ENCODE measurements around the gene CEP170. TPM values are rescaled to one million over a fixed set of nuclear protein-coding genes. Genes with fewer than 3 reads are reported as not detected.
A peak's percentile ranks its signal among the peaks of the same experiment; 100 is the strongest.

The CEP170 gene
- polyA plus RNA-seq, 5 donors, result 55.3 to 94.9 (median 73.7) TPM

GRCh38 chr1:243268751-243269460, 13.8 kb upstream of the CEP170 start:
- no peak for DNase-seq

GRCh38 chr1:243267914-243268653, 13.0 kb upstream of the CEP170 start:
- no peak for DNase-seq

DNA sequence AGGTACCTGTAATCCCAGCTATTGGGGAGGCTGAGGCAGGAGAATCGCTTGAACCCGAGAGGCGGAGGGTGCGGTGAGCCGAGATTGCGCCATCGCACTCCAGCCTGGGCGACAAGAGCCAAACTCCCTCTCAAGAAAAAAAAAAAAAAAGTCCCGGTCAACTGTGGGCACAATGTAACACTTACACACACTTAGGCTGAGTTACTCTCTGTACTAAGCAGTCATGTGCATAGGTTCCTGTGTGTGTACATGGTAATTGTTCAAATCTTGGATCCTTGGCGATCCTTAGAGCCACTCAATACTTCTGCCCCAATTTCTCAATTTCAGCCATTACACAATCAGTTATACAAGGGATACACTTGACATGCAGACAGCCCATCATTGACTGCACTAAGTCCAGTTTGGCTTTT, 12.4 kb upstream of the CEP170 start:
- no peak for DNase-seq

GRCh38 chr1:243266231-243266630, 11.2 kb upstream of the CEP170 start:
- DNase-seq, result no peak

- no peak for DNase-seq
These were observed 9.6 kb upstream of the CEP170 start for GRCh38 chr1:243264717-243265116.

DNA sequence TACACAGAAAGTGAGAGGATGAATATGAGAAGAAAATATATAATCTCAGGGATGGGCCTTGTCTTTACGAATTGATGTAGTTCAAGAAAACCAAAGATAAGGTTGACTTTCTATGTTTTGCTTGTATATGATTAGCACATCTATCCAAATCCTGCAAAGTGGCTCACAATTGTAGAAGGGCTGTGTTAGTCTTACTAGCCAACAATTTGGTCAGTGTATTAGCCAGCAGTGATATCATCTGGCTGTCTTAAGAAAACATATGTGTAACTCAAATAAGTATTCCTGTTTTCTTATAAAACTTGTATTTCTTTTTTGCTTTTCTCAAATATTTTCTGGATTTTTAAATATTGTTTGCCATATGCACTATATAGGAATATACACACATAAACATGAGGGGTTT, 6.3 kb upstream of the CEP170 start:
- no peak for DNase-seq

DNA sequence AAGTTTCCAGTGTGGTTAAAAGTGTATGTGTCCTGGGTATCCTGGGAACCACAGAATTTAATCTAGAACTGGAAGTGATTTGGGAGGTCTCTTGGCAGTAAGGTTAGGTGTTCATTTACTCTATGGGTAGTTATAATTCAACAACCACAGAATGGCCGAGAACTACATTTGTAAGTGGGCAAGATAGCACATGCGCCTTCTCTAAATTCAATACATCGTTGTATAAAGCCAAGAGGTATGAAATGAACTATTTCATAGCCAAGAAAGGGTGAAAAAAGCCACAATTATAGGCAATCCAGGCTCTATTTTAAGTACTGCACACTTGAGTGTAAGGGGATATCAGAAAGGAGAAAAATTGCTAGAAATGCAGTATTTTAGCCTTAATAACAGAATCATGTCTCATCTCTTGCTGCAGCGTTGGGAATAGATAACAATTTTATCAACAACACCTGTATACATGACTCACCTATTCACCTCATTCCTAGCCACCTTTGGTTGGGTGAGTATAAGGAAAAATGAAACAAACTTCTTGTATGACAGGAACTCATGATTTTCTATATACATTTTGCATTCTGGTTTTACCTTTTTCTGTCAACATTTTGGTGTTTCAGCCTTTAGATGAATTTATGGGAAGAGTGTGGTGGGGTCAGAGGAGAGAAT, 5.3 kb upstream of the CEP170 start:
- DNase-seq, result no peak

DNA sequence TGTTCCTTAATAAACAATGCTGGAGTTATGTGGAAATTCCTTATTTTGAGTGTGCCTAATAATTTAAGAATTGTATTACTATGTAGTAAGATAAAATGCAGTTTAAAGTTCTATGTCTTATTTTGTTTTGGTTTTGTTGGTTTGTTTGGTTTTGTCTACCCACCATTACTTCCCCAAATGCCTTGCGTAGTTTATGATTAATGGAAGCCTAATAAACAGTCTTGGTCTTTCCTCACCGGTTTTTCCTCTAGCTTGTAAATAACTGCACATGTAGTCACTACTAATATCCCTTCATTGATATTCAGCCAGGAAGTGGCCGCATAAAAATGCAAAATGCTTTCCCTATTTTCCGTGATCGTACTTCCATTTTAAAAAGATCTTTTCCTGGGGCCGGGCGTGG, 3.6 kb upstream of the CEP170 start:
- DNase-seq, result no peak

GRCh38 chr1:243257189-243257588, 2.1 kb upstream of the CEP170 start:
- no peak for DNase-seq

- DNase-seq, result no peak
These were observed 1.5 kb upstream of the CEP170 start for GRCh38 chr1:243256590-243256989.

GRCh38 chr1:243255791-243256512, 871 bp upstream of the CEP170 start, which contains the start of gene SDCCAG8:
Gene SDCCAG8 (plus strand): TSS chr1:243256041. CDS start chr1:243256174, 133 bp downstream.
- peak; percentile 99 to 100 for DNase-seq

DNA sequence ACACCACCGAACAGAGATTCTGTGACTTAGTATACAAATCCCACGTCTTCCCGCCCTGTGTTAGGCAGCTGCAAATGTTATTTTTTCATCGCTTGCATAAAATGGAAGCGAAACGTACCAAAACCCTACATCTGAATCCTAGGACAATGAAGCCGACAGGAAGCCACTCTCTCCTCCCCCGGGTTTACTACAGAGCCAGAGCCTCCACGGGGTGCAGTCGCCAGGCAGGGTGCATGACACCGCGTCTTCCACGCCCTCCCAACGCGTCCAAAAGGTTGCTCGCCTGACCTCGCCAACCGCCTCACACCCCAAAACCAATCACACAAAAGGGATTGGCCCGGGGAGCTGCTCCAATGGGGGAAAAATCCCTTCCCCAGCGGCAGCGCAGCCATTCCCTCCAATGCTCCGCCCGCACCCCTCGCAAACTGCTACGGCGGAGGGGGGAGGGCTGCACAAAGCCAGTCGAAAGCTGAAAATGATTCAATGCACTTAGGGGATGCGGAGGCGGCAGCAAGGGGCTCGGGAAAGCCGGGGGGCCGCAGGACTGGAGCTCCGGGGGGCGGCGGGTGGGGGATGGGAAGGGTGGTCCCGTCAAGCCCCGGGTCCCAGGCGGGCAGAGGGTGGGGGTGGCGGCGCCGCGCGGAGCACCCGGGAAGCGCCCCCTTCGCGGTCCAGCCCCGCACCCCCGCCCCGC, 701 bp downstream of the CEP170 start:
- peak; percentile 60 to 62 for DNase-seq

- no peak for DNase-seq
These were observed 1.2 kb downstream of the CEP170 start for GRCh38 chr1:243253926-243254232.

- no peak for DNase-seq
These were observed 1.7 kb downstream of the CEP170 start for GRCh38 chr1:243253211-243253925.

GRCh38 chr1:243251539-243251938, 3.5 kb downstream of the CEP170 start:
- DNase-seq, result no peak

GRCh38 chr1:243250102-243250501, 5.0 kb downstream of the CEP170 start:
- no peak for DNase-seq

DNA sequence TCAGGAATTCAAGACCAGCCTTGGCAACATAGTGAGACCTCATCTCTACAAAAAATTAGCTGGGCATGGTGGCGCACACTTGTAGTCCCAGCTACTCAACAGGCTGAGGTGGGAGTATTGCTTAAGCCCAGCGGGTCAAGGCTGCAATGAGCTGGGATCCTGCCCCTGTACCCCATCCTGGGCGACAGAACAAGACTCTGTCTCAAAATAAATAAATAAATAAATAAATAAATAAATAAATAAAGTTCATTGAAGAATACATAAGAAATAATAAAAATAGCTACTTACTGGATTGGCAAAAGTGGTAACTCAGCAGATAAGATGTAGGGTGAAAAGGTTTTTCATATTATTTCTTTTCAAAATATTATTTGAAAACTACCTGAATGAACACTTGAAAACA, 5.9 kb downstream of the CEP170 start:
- no peak for DNase-seq

DNA sequence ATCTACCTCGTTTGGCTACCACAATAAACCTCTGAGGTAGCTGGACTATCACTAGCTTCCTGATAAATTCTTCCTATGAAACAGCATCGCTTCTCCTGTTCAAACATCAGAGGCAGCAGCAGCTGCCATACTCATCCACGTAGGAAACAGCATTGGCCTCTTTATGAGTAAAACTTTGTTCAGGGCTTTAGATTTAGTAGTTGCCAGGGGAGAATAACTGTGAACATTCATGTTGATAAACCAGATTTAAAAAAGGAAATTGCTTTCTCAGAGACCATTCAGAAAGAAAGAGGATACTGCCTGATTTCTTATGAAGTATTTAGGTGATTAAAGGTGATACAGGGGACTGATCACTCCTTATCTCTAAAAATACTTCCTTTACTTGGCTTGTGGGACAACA, 7.2 kb downstream of the CEP170 start:
- no peak for DNase-seq

- DNase-seq, result no peak
These were observed 8.2 kb downstream of the CEP170 start for GRCh38 chr1:243246916-243247315.

GRCh38 chr1:243244432-243244841, 10.6 kb downstream of the CEP170 start:
- no peak for DNase-seq

Measured in right lung (tissue), 5 donors.